Breast epithelium (tissue), 4 donors: ENCODE measurements around the gene HDDC2. TPM values are rescaled to one million over a fixed set of nuclear protein-coding genes. Genes with fewer than 3 reads are reported as not detected.

Experiments
- DNase-seq, 2 donors: peaks; one replicate each; pipeline ENCODE4 v3.0.0-alpha.2; 2019; ENCODE audit warnings: low spot score in 2 of 2
- H3K27ac ChIP-seq, 2 donors: fragments of 200-600 bp; sonication (generic) in 1 of 2; one replicate each; pipeline ENCODE4 v1.5.1; 2016 to 2019; ENCODE audit warnings: mild to moderate bottlenecking in 1 of 2
- H3K27me3 ChIP-seq, 2 donors: fragments of 200-600 bp; sonication (generic) in 1 of 2; one replicate each; pipeline versions ENCODE4 v1.5.1 to v1.6.0; 2017 to 2019; ENCODE audit warnings: control low read depth in 1 of 2, mild to moderate bottlenecking in 1 of 2
- H3K36me3 ChIP-seq: fragments of 200-600 bp; one replicate; pipeline ENCODE4 v1.5.1; 2019
- H3K4me1 ChIP-seq, 2 donors: fragments of 200-600 bp; sonication (generic); one replicate each; pipeline ENCODE4 v1.5.1; 2016 to 2019; ENCODE audit warnings: control low read depth in 1 of 2
- H3K4me3 ChIP-seq, 3 donors: fragments of 200-600 bp; sonication (generic); 1 replicate in 2 of 3; 2 replicates in 1 of 3; pipeline ENCODE4 v1.5.1; 2016 to 2019; ENCODE audit warnings: mild to moderate bottlenecking in 3 of 3, moderate library complexity in 2 of 3
- H3K9me3 ChIP-seq, 2 donors: fragments of 200-600 bp; sonication (generic) in 1 of 2; one replicate each; pipeline ENCODE4 v1.5.1; 2016 to 2019; ENCODE audit warnings: control low read depth in 1 of 2
- CTCF ChIP-seq, 3 donors: fragments of 450-650 bp; IDR thresholded peaks; one replicate each; pipeline ENCODE4 v1.5.1; 2016 to 2017; ENCODE audit warnings: antibody characterized with exemption in 3 of 3, mild to moderate bottlenecking in 3 of 3, moderate library complexity in 3 of 3
- POLR2A ChIP-seq: fragments of 450-650 bp; IDR thresholded peaks from one replicate; pipeline ENCODE4 v1.6.1; 2016; ENCODE audit warnings: antibody characterized with exemption, mild to moderate bottlenecking, moderate library complexity
- POLR2AphosphoS5 ChIP-seq, 3 donors: sonication (generic); formaldehyde crosslinking; IDR thresholded peaks; one replicate each; pipeline ENCODE4 v1.6.1; 2017; ENCODE audit warnings: antibody characterized with exemption in 3 of 3
- intact Hi-C: fragments of 100-400 bp; cut with DNase I; formaldehyde crosslinking; loops from one replicate; pipeline ENCODE4 v1.15.1; 2023; ENCODE audit warnings: low total_unique reads
- total RNA-seq, 3 donors: library from RNA; depleted of rRNA; stranded (reverse); fragments of >200 nt; gene quantifications; one replicate each; pipeline ENCODE4 v1.1.0, GENCODE V29; 2016

Gene HDDC2
- total RNA-seq, 3 donors from 2014 or later: 60.6 to 96.2 (median 88.1) TPM

GRCh38 chr6:125299257-125299656, 2.5 kb downstream of the HDDC2 start:
- peaks cover 0 to 25% of the 10 kb centered on the region in 2 donors for H3K4me1 ChIP-seq
- H3K27ac ChIP-seq: no peak overlapping the region
- no peak for TF ChIP-seq POLR2AphosphoS5 (IDR thresholded peaks at IDR 0.05)
- no peak for TF ChIP-seq CTCF (IDR thresholded peaks at IDR 0.05)
- no peak for TF ChIP-seq POLR2A
- H3K36me3 ChIP-seq: no peaks in the 10 kb centered on the region
- no peaks in the 10 kb centered on the region for H3K27me3 ChIP-seq
- DNase-seq: no peak
- no peak overlapping the region for H3K4me3 ChIP-seq
- intact Hi-C loops: no loop called here
- no peaks in the 10 kb centered on the region for H3K9me3 ChIP-seq

GRCh38 chr6:125296471-125296870, 5.3 kb downstream of the HDDC2 start:
- Histone ChIP-seq H3K36me3 (no peaks in the 10 kb centered on the region), H3K9me3 (no peaks in the 10 kb centered on the region), H3K27me3 (no peaks in the 10 kb centered on the region), H3K27ac (no peak overlapping the region), H3K4me3 (no peak overlapping the region), H3K4me1 (peaks cover 0 to 25% of the 10 kb centered on the region in 2 donors)
- no peak for TF ChIP-seq POLR2AphosphoS5 (IDR thresholded peaks at IDR 0.05)
- no peak for TF ChIP-seq POLR2A
- TF ChIP-seq CTCF (IDR thresholded peaks at IDR 0.05): no peak
- intact Hi-C loops: no loop called here
- no peak for DNase-seq

GRCh38 chr6:125294925-125295324, 6.8 kb downstream of the HDDC2 start:
- peaks cover 0 to 15% of the 10 kb centered on the region in 2 donors for H3K4me1 ChIP-seq
- no peaks in the 10 kb centered on the region for H3K36me3 ChIP-seq
- H3K27me3 ChIP-seq: no peaks in the 10 kb centered on the region
- H3K27ac ChIP-seq: no peak overlapping the region
- H3K9me3 ChIP-seq: no peaks in the 10 kb centered on the region
- DNase-seq: no peak
- intact Hi-C loops: no loop called here
- TF ChIP-seq CTCF (IDR thresholded peaks at IDR 0.05) (no peak), POLR2A (no peak), POLR2AphosphoS5 (IDR thresholded peaks at IDR 0.05) (no peak)
- H3K4me3 ChIP-seq: no peak overlapping the region

GRCh38 chr6:125294036-125294435, 7.7 kb downstream of the HDDC2 start:
- no peak for DNase-seq
- H3K4me3 ChIP-seq: no peak overlapping the region
- no peaks in the 10 kb centered on the region for H3K36me3 ChIP-seq
- no peak for TF ChIP-seq CTCF (IDR thresholded peaks at IDR 0.05)
- TF ChIP-seq POLR2AphosphoS5 (IDR thresholded peaks at IDR 0.05): no peak
- no peak for TF ChIP-seq POLR2A
- peaks cover 0 to 15% of the 10 kb centered on the region in 2 donors for H3K4me1 ChIP-seq
- H3K9me3 ChIP-seq: no peaks in the 10 kb centered on the region
- intact Hi-C loops: no loop called here
- no peak overlapping the region for H3K27ac ChIP-seq
- H3K27me3 ChIP-seq: no peaks in the 10 kb centered on the region

- Histone ChIP-seq H3K4me1 (peaks cover 0 to 15% of the 10 kb centered on the region in 2 donors), H3K27ac (no peak overlapping the region), H3K4me3 (no peak overlapping the region), H3K9me3 (no peaks in the 10 kb centered on the region), H3K27me3 (no peaks in the 10 kb centered on the region), H3K36me3 (no peaks in the 10 kb centered on the region)
- no peak for DNase-seq
- intact Hi-C loops: no loop called here
- TF ChIP-seq POLR2AphosphoS5 (IDR thresholded peaks at IDR 0.05) (no peak), POLR2A (no peak), CTCF (IDR thresholded peaks at IDR 0.05) (no peak)
Observed at GRCh38 chr6:125293587-125293986, 8.2 kb downstream of the HDDC2 start.
